PC-3 (cell line): ENCODE measurements around the gene CAMTA1. TPM values are rescaled to one million over a fixed set of nuclear protein-coding genes. Genes with fewer than 3 reads are reported as not detected.

Experiments used
- ATAC-seq: fragments of 200-7000 bp; cut with Tn5 transposase; 2 replicates; pipeline ENCODE4 v1.9.1; 2020; ENCODE audit warnings: mild to moderate bottlenecking, moderate library complexity
- BruUV-seq: library from RNA; stranded (reverse); fragments of 400-500 nt; replicated peaks from 2 replicates; lab custom pipeline; 2021; lab: Mats Ljungman, UMichigan
- CTCF ChIA-PET: fragments of 300-600 bp; sonication (Branson Sonifier 250); formaldehyde crosslinking; loops from one replicate; lab custom pipeline; 2022; ENCODE audit warnings: antibody characterized with exemption; lab: Charles Lee
- POLR2A ChIA-PET: fragments of 300-600 bp; sonication (Branson Sonifier 250); formaldehyde crosslinking; loops from one replicate; lab custom pipeline; 2022; ENCODE audit warnings: antibody characterized with exemption; ENCODE audit not compliant: unreplicated experiment; lab: Charles Lee
- DNase-seq: peaks from one replicate; pipeline ENCODE4 v3.0.0-alpha.2; 2015
- H2AFZ ChIP-seq: fragments of 300-600 bp; sonication (generic); 2 replicates; pipeline ENCODE4 v1.6.0; 2016; ENCODE audit warnings: antibody characterized with exemption, low read length
- H3F3A ChIP-seq: fragments of 300-600 bp; sonication (generic); one replicate; pipeline ENCODE4 v1.6.0; 2017; ENCODE audit warnings: antibody characterized with exemption, low read length, control low read depth, mild to moderate bottlenecking; ENCODE audit not compliant: unreplicated experiment
- H3K27ac ChIP-seq: fragments of 300-600 bp; sonication (generic); 2 replicates; pipeline ENCODE4 v1.5.1; 2016; ENCODE audit warnings: mild to moderate bottlenecking, low read length
- H3K27me3 ChIP-seq: fragments of 300-600 bp; sonication (generic); 2 replicates; pipeline ENCODE4 v1.6.1; 2016; ENCODE audit warnings: low read length, mixed read lengths
- H3K36me3 ChIP-seq: fragments of 300-600 bp; sonication (generic); 2 replicates; pipeline ENCODE4 v1.6.1; 2016; ENCODE audit warnings: low read depth, mixed run types, low read length, mixed read lengths
- H3K4me1 ChIP-seq: fragments of 300-600 bp; sonication (generic); 2 replicates; pipeline ENCODE4 v1.5.1; 2016; ENCODE audit warnings: low read length; ENCODE audit not compliant: insufficient read depth
- H3K4me2 ChIP-seq: fragments of 300-600 bp; sonication (generic); 2 replicates; pipeline ENCODE4 v1.6.0; 2016; ENCODE audit warnings: low read length
- H3K4me3 ChIP-seq: fragments of 300-600 bp; sonication (generic); 2 replicates; pipeline ENCODE4 v1.5.1; 2016; ENCODE audit warnings: mild to moderate bottlenecking, low read length, mixed read lengths
- H3K79me2 ChIP-seq: fragments of 300-600 bp; sonication (generic); 2 replicates; pipeline ENCODE4 v1.6.1; 2017; ENCODE audit warnings: low read length, mixed read lengths
- H3K9ac ChIP-seq: fragments of 300-600 bp; sonication (generic); 2 replicates; pipeline ENCODE4 v1.6.0; 2016; ENCODE audit warnings: mild to moderate bottlenecking, low read length
- H3K9me2 ChIP-seq: fragments of 300-600 bp; sonication (generic); replicated peaks from 2 replicates; pipeline ENCODE4 v1.6.1; 2016; ENCODE audit warnings: mixed run types, low read length, mixed read lengths
- H3K9me3 ChIP-seq: fragments of 300-600 bp; sonication (generic); 2 replicates; pipeline ENCODE4 v1.6.1; 2016; ENCODE audit warnings: low read length, mixed read lengths
- H4K20me1 ChIP-seq: fragments of 300-600 bp; sonication (generic); 2 replicates; pipeline ENCODE4 v1.6.1; 2016; ENCODE audit warnings: low read length, mixed read lengths
- EZH2 ChIP-seq: fragments of 300-600 bp; sonication (generic); IDR thresholded peaks from one replicate; pipeline ENCODE4 v1.6.1; 2017; ENCODE audit warnings: antibody characterized with exemption, mild to moderate bottlenecking, low read length; ENCODE audit not compliant: unreplicated experiment
- EZH2phosphoT487 ChIP-seq: fragments of 300-600 bp; sonication (generic); IDR thresholded peaks from 2 replicates; pipeline ENCODE4 v1.6.1; 2018; ENCODE audit warnings: mild to moderate bottlenecking, antibody characterized with exemption, low read length, borderline replicate concordance
- intact Hi-C: fragments of 100-400 bp; cut with micrococcal nuclease; formaldehyde crosslinking; loops from 2 replicates; pipeline ENCODE4 v1.9.0; 2023
- total RNA-seq: library from RNA; depleted of rRNA; stranded (reverse); fragments of >200 nt; gene quantifications from 2 replicates; pipeline ENCODE4 v1.2.3, GENCODE V29; 2014
- TF ChIP-seq, protein P1 (sequence below): fragments of 300-600 bp; sonication (generic); conservative IDR thresholded peaks from 2 replicates; pipeline ENCODE4 v1.5.1; 2017; ENCODE audit warnings: antibody characterized with exemption, low read depth, mild to moderate bottlenecking, low read length

The CAMTA1 gene
- total RNA-seq, 1 experiment from 2014 or later: 40.8 TPM

DNA sequence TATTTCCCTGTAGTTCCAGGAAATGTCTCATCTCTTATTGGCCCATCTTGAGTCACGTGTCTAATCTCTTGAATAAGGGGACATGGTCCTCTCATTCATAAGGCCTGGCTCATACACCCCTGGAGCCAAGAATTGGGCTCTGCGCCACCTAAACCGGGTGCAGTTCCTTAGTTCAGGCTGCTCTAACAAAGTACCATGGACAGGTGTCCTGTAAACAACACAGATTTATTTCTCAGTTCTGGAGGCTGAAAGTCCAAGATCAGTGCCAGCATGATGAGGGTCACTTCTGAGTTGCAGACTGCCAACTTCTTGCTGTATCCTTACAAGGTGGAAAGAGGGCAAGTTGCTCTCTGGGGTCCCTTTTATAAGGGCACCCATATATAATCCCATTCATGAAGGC is 925.6 kb downstream of the CAMTA1 start:
- H3K9me3 ChIP-seq: no peaks in the 10 kb centered on the region
- TF ChIP-seq EZH2phosphoT487 (no peak), EZH2 (no peak)
- TF ChIP-seq, protein P1, sequence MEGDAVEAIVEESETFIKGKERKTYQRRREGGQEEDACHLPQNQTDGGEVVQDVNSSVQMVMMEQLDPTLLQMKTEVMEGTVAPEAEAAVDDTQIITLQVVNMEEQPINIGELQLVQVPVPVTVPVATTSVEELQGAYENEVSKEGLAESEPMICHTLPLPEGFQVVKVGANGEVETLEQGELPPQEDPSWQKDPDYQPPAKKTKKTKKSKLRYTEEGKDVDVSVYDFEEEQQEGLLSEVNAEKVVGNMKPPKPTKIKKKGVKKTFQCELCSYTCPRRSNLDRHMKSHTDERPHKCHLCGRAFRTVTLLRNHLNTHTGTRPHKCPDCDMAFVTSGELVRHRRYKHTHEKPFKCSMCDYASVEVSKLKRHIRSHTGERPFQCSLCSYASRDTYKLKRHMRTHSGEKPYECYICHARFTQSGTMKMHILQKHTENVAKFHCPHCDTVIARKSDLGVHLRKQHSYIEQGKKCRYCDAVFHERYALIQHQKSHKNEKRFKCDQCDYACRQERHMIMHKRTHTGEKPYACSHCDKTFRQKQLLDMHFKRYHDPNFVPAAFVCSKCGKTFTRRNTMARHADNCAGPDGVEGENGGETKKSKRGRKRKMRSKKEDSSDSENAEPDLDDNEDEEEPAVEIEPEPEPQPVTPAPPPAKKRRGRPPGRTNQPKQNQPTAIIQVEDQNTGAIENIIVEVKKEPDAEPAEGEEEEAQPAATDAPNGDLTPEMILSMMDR: no peak
- H3K9me2 ChIP-seq: no peaks in the 10 kb centered on the region
- H3K36me3 ChIP-seq: no peaks in the 10 kb centered on the region
- peaks cover 54% of the 10 kb centered on the region for H3K27me3 ChIP-seq
- intact Hi-C loops: no loop called here
- no TSS peak for BruUV-seq
- ChIA-PET CTCF (interaction anchor here (0.6 kb wide), 1 partner anchor 14 kb away, joined by 7 read pairs; no protein-coding TSS in a partner anchor), POLR2A (no interaction called here)
- DNase-seq (no peak), ATAC-seq (no peak)
- no peak overlapping the region for H3K9ac ChIP-seq
- H3K4me1 ChIP-seq: no peaks in the 10 kb centered on the region; the same call in 1 of the 2 replicates
- H3K27ac ChIP-seq: no peak overlapping the region
- H4K20me1 ChIP-seq: no peaks in the 10 kb centered on the region
- no peak overlapping the region for H3K4me3 ChIP-seq
- no peaks in the 10 kb centered on the region for H3K79me2 ChIP-seq
- no peaks in the 10 kb centered on the region for H3F3A ChIP-seq
- no peak overlapping the region for H2AFZ ChIP-seq
- H3K4me2 ChIP-seq: no peak overlapping the region

GRCh38 chr1:7712731-7713323 is 927.6 kb downstream of the CAMTA1 start:
- H3K27me3 ChIP-seq: peaks cover 49% of the 10 kb centered on the region
- H2AFZ ChIP-seq: no peak overlapping the region
- no peaks in the 10 kb centered on the region for H3F3A ChIP-seq
- H4K20me1 ChIP-seq: no peaks in the 10 kb centered on the region
- POLR2A ChIA-PET: no interaction called here
- H3K9me3 ChIP-seq: no peaks in the 10 kb centered on the region
- H3K9ac ChIP-seq: no peak overlapping the region
- H3K4me3 ChIP-seq: no peak overlapping the region
- H3K4me1 ChIP-seq: no peaks in the 10 kb centered on the region
- H3K27ac ChIP-seq: no peak overlapping the region
- no peak overlapping the region for H3K4me2 ChIP-seq
- H3K9me2 ChIP-seq: no peaks in the 10 kb centered on the region
- DNase-seq (no peak), ATAC-seq (no peak)
- BruUV-seq: no TSS peak
- no peak for TF ChIP-seq EZH2phosphoT487
- no peaks in the 10 kb centered on the region for H3K36me3 ChIP-seq
- no peaks in the 10 kb centered on the region for H3K79me2 ChIP-seq
- intact Hi-C loops: no loop called here
- CTCF ChIA-PET: no interaction called here

DNA sequence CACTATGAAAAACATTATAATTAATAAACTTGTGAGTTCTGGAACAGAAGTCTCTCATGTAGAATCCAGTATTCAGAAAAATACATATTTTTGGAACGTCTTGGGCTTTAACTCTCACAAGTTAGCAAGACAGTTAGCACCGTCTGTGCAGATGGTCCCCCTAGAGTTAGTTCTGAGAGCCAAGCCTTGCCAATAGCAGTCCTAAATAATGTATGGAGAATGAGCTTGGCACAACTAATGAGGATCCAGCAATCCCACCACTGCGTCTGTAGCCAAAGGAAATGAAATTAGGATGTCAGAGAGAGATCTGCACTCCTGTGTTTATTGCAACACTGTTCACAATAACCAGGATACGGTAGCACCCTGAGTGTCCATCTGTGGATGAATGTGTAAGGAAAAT is 931.3 kb downstream of the CAMTA1 start:
- intact Hi-C loops: no loop called here
- Histone ChIP-seq H3F3A (no peaks in the 10 kb centered on the region), H3K27me3 (peaks cover 67% of the 10 kb centered on the region), H3K4me2 (no peak overlapping the region), H3K79me2 (no peaks in the 10 kb centered on the region), H3K4me1 (no peaks in the 10 kb centered on the region), H3K9ac (no peak overlapping the region), H4K20me1 (no peaks in the 10 kb centered on the region), H3K27ac (no peak overlapping the region), H3K9me3 (no peaks in the 10 kb centered on the region), H3K4me3 (no peak overlapping the region), H3K9me2 (no peaks in the 10 kb centered on the region), H2AFZ (no peak overlapping the region), H3K36me3 (no peaks in the 10 kb centered on the region)
- no peak for ATAC-seq
- BruUV-seq: no TSS peak
- DNase-seq: no peak
- CTCF ChIA-PET: no interaction called here
- POLR2A ChIA-PET: no interaction called here
- no peak for TF ChIP-seq EZH2
- no peak for TF ChIP-seq EZH2phosphoT487
- TF ChIP-seq, protein P1: no peak
